ENCODE data around the gene SPINK9.
"Not testable (repeated sequence)": the region's sequence is repeated elsewhere in the genome, so short reads cannot be mapped to it uniquely, and the experiment has no call there.

- TF ChIP-seq CTCF (conservative IDR thresholded peaks at IDR 0.05; ENCODE audit: low read depth, low read length); MAFK (IDR thresholded peaks at IDR 0.05; ENCODE audit: low read depth, low read length); MXI1 (IDR thresholded peaks at IDR 0.05; ENCODE audit: borderline replicate concordance, low read depth, low read length); POLR2A (IDR thresholded peaks at IDR 0.05; ENCODE audit: low read depth, low read length); RAD21 (IDR thresholded peaks at IDR 0.05; ENCODE audit: low read length); CEBPB (IDR thresholded peaks at IDR 0.05; ENCODE audit: low read depth, low read length); USF2 (IDR thresholded peaks at IDR 0.05; ENCODE audit: low read depth, low read length); NFE2L2 (IDR thresholded peaks at IDR 0.05; ENCODE audit: low read depth, low read length); FOS (IDR thresholded peaks at IDR 0.05; ENCODE audit: low read depth, low read length); SMC3 (IDR thresholded peaks at IDR 0.05; ENCODE audit: low read depth, low read length); BHLHE40 (IDR thresholded peaks at IDR 0.05; ENCODE audit: low read depth, low read length); RCOR1 (IDR thresholded peaks at IDR 0.05; ENCODE audit: insufficient replicate concordance, low read length); RFX5 (IDR thresholded peaks at IDR 0.05; ENCODE audit: low read depth, low read length): not testable (repeated sequence)
These were observed 15.1 kb upstream of the SPINK9 start for GRCh38 chr5:148320011-148320963.
